ENCODE data around the gene EHMT1. TPM values are rescaled to one million over a fixed set of nuclear protein-coding genes. Genes with fewer than 3 reads are reported as not detected.

Gene EHMT1
- total RNA-seq, 5 donors from 2014 or later (not counting 1 experiment from before 2014, with no cell fraction given) = 113 to 124 (median 121) TPM

- Histone ChIP-seq H3K27me3 (replicated peaks in 1 of 2; ENCODE audit: control insufficient read depth in 2 of 2, extremely low read depth in 1 of 2, insufficient read depth in 2 of 2, low read length in 1 of 2) (no peaks in the 10 kb centered on the region), H3K9me3 (no peaks in the 10 kb centered on the region), H3K36me3 (ENCODE audit: control insufficient read depth in 2 of 2, extremely low read depth in 1 of 2, insufficient read depth in 1 of 2, low read length in 1 of 2) (peaks cover 32 to 75% of the 10 kb centered on the region in 2 donors), H3K4me3 (ENCODE audit: control insufficient read depth in 1 of 2, extremely low read depth in 1 of 2, low read length in 1 of 2) (no peak overlapping the region), H3K27ac (ENCODE audit: low read length) (no peak overlapping the region), H3K4me1 (ENCODE audit: control insufficient read depth in 1 of 2, extremely low read depth in 1 of 2, insufficient read depth in 2 of 2, low read length in 2 of 2) (no peaks in the 10 kb centered on the region)
- Mint-ChIP-seq H3K36me3 (peaks cover 76% of the 10 kb centered on the region), H3K27ac (no peak overlapping the region), H3K4me1 (no peaks in the 10 kb centered on the region), H3K4me3 (no peak overlapping the region), H3K27me3 (no peaks in the 10 kb centered on the region), H3K9me3 (no peaks in the 10 kb centered on the region)
- CTCF ChIA-PET = no interaction called here
- no peak for DNase-seq
- POLR2A ChIA-PET = no interaction called here
- 96% methylated on average over 15 of the region's 19 CpGs for WGBS (ENCODE audit: insufficient coverage)
- no peak for ATAC-seq (replicated peaks in 1 of 4)
Observed at GRCh38 chr9:137797206-137798120, 178.7 kb downstream of the EHMT1 start.

GRCh38 chr9:137798142-137798541, 179.3 kb downstream of the EHMT1 start:
- no peaks in the 10 kb centered on the region for H3K4me1 ChIP-seq (ENCODE audit: control insufficient read depth in 1 of 2, extremely low read depth in 1 of 2, insufficient read depth in 2 of 2, low read length in 2 of 2)
- DNase-seq = no peak
- no peak overlapping the region for H3K4me3 Mint-ChIP-seq
- no peak overlapping the region for H3K27ac Mint-ChIP-seq
- POLR2A ChIA-PET = no interaction called here
- WGBS (ENCODE audit: insufficient coverage) = 97% methylated on average over 8 of the region's 9 CpGs
- no peaks in the 10 kb centered on the region for H3K27me3 Mint-ChIP-seq
- CTCF ChIA-PET = no interaction called here
- H3K4me1 Mint-ChIP-seq = no peaks in the 10 kb centered on the region
- no peaks in the 10 kb centered on the region for H3K9me3 Mint-ChIP-seq
- peaks cover 75% of the 10 kb centered on the region for H3K36me3 Mint-ChIP-seq
- no peaks in the 10 kb centered on the region for H3K27me3 ChIP-seq (replicated peaks in 1 of 2; ENCODE audit: control insufficient read depth in 2 of 2, extremely low read depth in 1 of 2, insufficient read depth in 2 of 2, low read length in 1 of 2)
- peaks cover 29 to 74% of the 10 kb centered on the region in 2 donors for H3K36me3 ChIP-seq (ENCODE audit: control insufficient read depth in 2 of 2, extremely low read depth in 1 of 2, insufficient read depth in 1 of 2, low read length in 1 of 2)
- H3K27ac ChIP-seq (ENCODE audit: low read length) = no peak overlapping the region
- no peaks in the 10 kb centered on the region for H3K9me3 ChIP-seq
- no peak overlapping the region for H3K4me3 ChIP-seq (ENCODE audit: control insufficient read depth in 1 of 2, extremely low read depth in 1 of 2, low read length in 1 of 2)
- no peak for ATAC-seq (replicated peaks in 1 of 4)

- DNase-seq = no peak
- no peaks in the 10 kb centered on the region for H3K9me3 Mint-ChIP-seq
- H3K36me3 ChIP-seq (ENCODE audit: control insufficient read depth in 2 of 2, extremely low read depth in 1 of 2, insufficient read depth in 1 of 2, low read length in 1 of 2) = peaks cover 29 to 78% of the 10 kb centered on the region in 2 donors
- H3K9me3 ChIP-seq = no peaks in the 10 kb centered on the region
- no peak overlapping the region for H3K4me3 ChIP-seq (ENCODE audit: control insufficient read depth in 1 of 2, extremely low read depth in 1 of 2, low read length in 1 of 2)
- CTCF ChIA-PET = no interaction called here
- H3K4me1 Mint-ChIP-seq = no peaks in the 10 kb centered on the region
- no peak overlapping the region for H3K27ac ChIP-seq (ENCODE audit: low read length)
- no peaks in the 10 kb centered on the region for H3K27me3 Mint-ChIP-seq
- no peaks in the 10 kb centered on the region for H3K4me1 ChIP-seq (ENCODE audit: control insufficient read depth in 1 of 2, extremely low read depth in 1 of 2, insufficient read depth in 2 of 2, low read length in 2 of 2)
- peak in 1 of 4 experiments; percentile 24 for ATAC-seq (replicated peaks in 1 of 4)
- H3K27me3 ChIP-seq (replicated peaks in 1 of 2; ENCODE audit: control insufficient read depth in 2 of 2, extremely low read depth in 1 of 2, insufficient read depth in 2 of 2, low read length in 1 of 2) = no peaks in the 10 kb centered on the region
- H3K36me3 Mint-ChIP-seq = peaks cover 75% of the 10 kb centered on the region
- WGBS (ENCODE audit: insufficient coverage) = 96% methylated on average over 16 of the region's 21 CpGs
- no peak overlapping the region for H3K4me3 Mint-ChIP-seq
- POLR2A ChIA-PET = no interaction called here
- no peak overlapping the region for H3K27ac Mint-ChIP-seq
Observed at GRCh38 chr9:137798901-137799629, 180.3 kb downstream of the EHMT1 start.

- CTCF ChIA-PET = interaction anchor here in 1 of 2 donors (0.6 kb wide), 1 partner anchor 59 kb away, joined by 6 read pairs; no protein-coding TSS in a partner anchor
- Mint-ChIP-seq H3K4me1 (peaks cover 0 to 5% (median 0%) of the 10 kb centered on the region in 3 donors), H3K4me3 (no peak overlapping the region), H3K27me3 (no peaks in the 10 kb centered on the region), H3K9me3 (no peaks in the 10 kb centered on the region), H3K36me3 (peaks cover 80% of the 10 kb centered on the region), H3K27ac (no peak overlapping the region)
- H3K4me3 ChIP-seq (ENCODE audit: control insufficient read depth in 1 of 2, extremely low read depth in 1 of 2, low read length in 1 of 2) = no peak overlapping the region
- DNase-seq (no peak), ATAC-seq (replicated peaks in 1 of 4) (no peak)
- H3K36me3 ChIP-seq (ENCODE audit: control insufficient read depth in 2 of 2, extremely low read depth in 1 of 2, insufficient read depth in 1 of 2, low read length in 1 of 2) = peaks cover 29 to 73% of the 10 kb centered on the region in 2 donors
- H3K27me3 ChIP-seq (replicated peaks in 1 of 2; ENCODE audit: control insufficient read depth in 2 of 2, extremely low read depth in 1 of 2, insufficient read depth in 2 of 2, low read length in 1 of 2) = no peaks in the 10 kb centered on the region
- POLR2A ChIA-PET = no interaction called here
- H3K9me3 ChIP-seq = no peaks in the 10 kb centered on the region
- H3K27ac ChIP-seq (ENCODE audit: low read length) = no peak overlapping the region
- WGBS (ENCODE audit: insufficient coverage) = 96% methylated on average over 12 of the region's 12 CpGs
- H3K4me1 ChIP-seq (ENCODE audit: control insufficient read depth in 1 of 2, extremely low read depth in 1 of 2, insufficient read depth in 2 of 2, low read length in 2 of 2) = no peaks in the 10 kb centered on the region
Observed at GRCh38 chr9:137799630-137799983, 180.8 kb downstream of the EHMT1 start.

GRCh38 chr9:137800196-137801022, 181.6 kb downstream of the EHMT1 start:
- Mint-ChIP-seq H3K27ac (no peak overlapping the region), H3K4me1 (peaks cover 0 to 8% (median 0%) of the 10 kb centered on the region in 3 donors), H3K4me3 (no peak overlapping the region), H3K36me3 (peaks cover 79% of the 10 kb centered on the region), H3K27me3 (no peaks in the 10 kb centered on the region), H3K9me3 (no peaks in the 10 kb centered on the region)
- H3K4me1 ChIP-seq (ENCODE audit: control insufficient read depth in 1 of 2, extremely low read depth in 1 of 2, insufficient read depth in 2 of 2, low read length in 2 of 2) = no peaks in the 10 kb centered on the region
- H3K27me3 ChIP-seq (replicated peaks in 1 of 2; ENCODE audit: control insufficient read depth in 2 of 2, extremely low read depth in 1 of 2, insufficient read depth in 2 of 2, low read length in 1 of 2) = no peaks in the 10 kb centered on the region
- DNase-seq (no peak), ATAC-seq (replicated peaks in 1 of 4) (peak in 1 of 4 experiments; percentile 15)
- H3K27ac ChIP-seq (ENCODE audit: low read length) = no peak overlapping the region
- ChIA-PET CTCF (interaction anchor here in 1 of 2 donors (0.6 kb wide), 1 partner anchor 58 kb away, joined by 6 read pairs; no protein-coding TSS in a partner anchor), POLR2A (no interaction called here)
- 93% methylated on average over 26 of the region's 31 CpGs for WGBS (ENCODE audit: insufficient coverage)
- H3K36me3 ChIP-seq (ENCODE audit: control insufficient read depth in 2 of 2, extremely low read depth in 1 of 2, insufficient read depth in 1 of 2, low read length in 1 of 2) = peaks cover 29 to 68% of the 10 kb centered on the region in 2 donors
- H3K4me3 ChIP-seq (ENCODE audit: control insufficient read depth in 1 of 2, extremely low read depth in 1 of 2, low read length in 1 of 2) = no peak overlapping the region
- no peaks in the 10 kb centered on the region for H3K9me3 ChIP-seq

GRCh38 chr9:137801023-137801319, 182.2 kb downstream of the EHMT1 start:
- H3K27me3 ChIP-seq (replicated peaks in 1 of 2; ENCODE audit: control insufficient read depth in 2 of 2, extremely low read depth in 1 of 2, insufficient read depth in 2 of 2, low read length in 1 of 2) = no peaks in the 10 kb centered on the region
- H3K36me3 Mint-ChIP-seq = peaks cover 74% of the 10 kb centered on the region
- no peak for ATAC-seq (replicated peaks in 1 of 4)
- no peaks in the 10 kb centered on the region for H3K9me3 ChIP-seq
- ChIA-PET CTCF (no interaction called here), POLR2A (no interaction called here)
- H3K36me3 ChIP-seq (ENCODE audit: control insufficient read depth in 2 of 2, extremely low read depth in 1 of 2, insufficient read depth in 1 of 2, low read length in 1 of 2) = peaks cover 27 to 65% of the 10 kb centered on the region in 2 donors
- H3K4me3 Mint-ChIP-seq = no peak overlapping the region
- no peaks in the 10 kb centered on the region for H3K4me1 ChIP-seq (ENCODE audit: control insufficient read depth in 1 of 2, extremely low read depth in 1 of 2, insufficient read depth in 2 of 2, low read length in 2 of 2)
- H3K4me3 ChIP-seq (ENCODE audit: control insufficient read depth in 1 of 2, extremely low read depth in 1 of 2, low read length in 1 of 2) = no peak overlapping the region
- H3K9me3 Mint-ChIP-seq = no peaks in the 10 kb centered on the region
- H3K27ac Mint-ChIP-seq = peak overlapping the region in 1 of 2 donors; percentile 28
- H3K27ac ChIP-seq (ENCODE audit: low read length) = no peak overlapping the region
- no peaks in the 10 kb centered on the region for H3K27me3 Mint-ChIP-seq
- no peak for DNase-seq
- H3K4me1 Mint-ChIP-seq = peaks cover 0 to 8% (median 0%) of the 10 kb centered on the region in 3 donors
- 100% methylated on average over 6 of the region's 7 CpGs for WGBS (ENCODE audit: insufficient coverage)

Measured in T-cell (primary cell).